BLaER1 (cell line): ENCODE measurements around the gene RAPGEF4.

Source experiments
- H3K27ac ChIP-seq: shearing (Covaris generic); formaldehyde crosslinking; 2 replicates; pipeline ENCODE4 v1.8.1; 2022
- H3K27me3 ChIP-seq: shearing (Covaris generic); formaldehyde crosslinking; 2 replicates; pipeline ENCODE4 v1.8.1; 2022
- H3K36me3 ChIP-seq: shearing (Covaris generic); formaldehyde crosslinking; 2 replicates; pipeline ENCODE4 v1.8.1; 2022
- H3K4me1 ChIP-seq: shearing (Covaris generic); formaldehyde crosslinking; 2 replicates; pipeline ENCODE4 v1.8.1; 2022
- H3K4me2 ChIP-seq: shearing (Covaris generic); formaldehyde crosslinking; 2 replicates; pipeline ENCODE4 v1.8.1; 2022
- H3K4me3 ChIP-seq: shearing (Covaris generic); formaldehyde crosslinking; 2 replicates; pipeline ENCODE4 v1.8.1; 2022
- H3K9ac ChIP-seq: shearing (Covaris generic); formaldehyde crosslinking; 2 replicates; pipeline ENCODE4 v1.8.1; 2022
- H3K9me3 ChIP-seq: shearing (Covaris generic); formaldehyde crosslinking; 2 replicates; pipeline ENCODE4 v1.8.1; 2022
- H4K20me1 ChIP-seq: shearing (Covaris generic); formaldehyde crosslinking; 2 replicates; pipeline ENCODE4 v1.8.1; 2022
- Cebpa-rat ChIP-seq: shearing (Covaris generic); IDR thresholded peaks from 2 replicates; pipeline ENCODE4 v1.8.1; 2022

Gene RAPGEF4

DNA sequence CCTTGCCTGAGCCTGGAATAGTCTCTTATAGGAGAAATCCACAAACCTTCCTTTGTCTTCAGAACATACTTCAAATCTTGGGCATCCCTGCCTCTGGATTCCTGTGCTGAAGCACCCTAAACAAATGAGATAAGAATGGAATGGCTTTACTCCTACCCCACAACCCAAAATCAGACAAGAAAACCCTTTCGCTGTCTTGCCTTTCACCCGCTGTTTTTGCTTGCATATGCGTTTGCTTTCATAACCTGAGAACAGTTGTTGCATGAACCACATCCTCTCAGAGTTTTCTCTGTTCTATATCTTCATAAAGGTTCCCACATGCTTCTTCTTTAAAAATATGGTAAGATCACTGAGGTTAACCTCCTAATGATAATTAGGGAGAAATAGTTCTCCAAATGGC lies 207.9 kb downstream of the RAPGEF4 start:
- Histone ChIP-seq H3K9ac (no peak overlapping the region), H3K4me1 (no peaks in the 10 kb centered on the region), H3K4me3 (no peak overlapping the region), H3K4me2 (no peak overlapping the region), H3K27me3 (no peaks in the 10 kb centered on the region), H3K9me3 (peaks cover 12% of the 10 kb centered on the region), H3K36me3 (no peaks in the 10 kb centered on the region), H4K20me1 (no peaks in the 10 kb centered on the region), H3K27ac (no peak overlapping the region)
- no peak for TF ChIP-seq Cebpa-rat

- H3K27ac ChIP-seq = no peak overlapping the region
- H3K4me3 ChIP-seq = no peak overlapping the region
- no peak overlapping the region for H3K9ac ChIP-seq
- H3K4me2 ChIP-seq = no peak overlapping the region
- no peaks in the 10 kb centered on the region for H3K27me3 ChIP-seq
- H3K9me3 ChIP-seq = peaks cover 10% of the 10 kb centered on the region
- H3K4me1 ChIP-seq = no peaks in the 10 kb centered on the region
- no peaks in the 10 kb centered on the region for H3K36me3 ChIP-seq
- no peak for TF ChIP-seq Cebpa-rat
- no peaks in the 10 kb centered on the region for H4K20me1 ChIP-seq
These were observed 208.6 kb downstream of the RAPGEF4 start for GRCh38 chr2:172944022-172944793.

DNA sequence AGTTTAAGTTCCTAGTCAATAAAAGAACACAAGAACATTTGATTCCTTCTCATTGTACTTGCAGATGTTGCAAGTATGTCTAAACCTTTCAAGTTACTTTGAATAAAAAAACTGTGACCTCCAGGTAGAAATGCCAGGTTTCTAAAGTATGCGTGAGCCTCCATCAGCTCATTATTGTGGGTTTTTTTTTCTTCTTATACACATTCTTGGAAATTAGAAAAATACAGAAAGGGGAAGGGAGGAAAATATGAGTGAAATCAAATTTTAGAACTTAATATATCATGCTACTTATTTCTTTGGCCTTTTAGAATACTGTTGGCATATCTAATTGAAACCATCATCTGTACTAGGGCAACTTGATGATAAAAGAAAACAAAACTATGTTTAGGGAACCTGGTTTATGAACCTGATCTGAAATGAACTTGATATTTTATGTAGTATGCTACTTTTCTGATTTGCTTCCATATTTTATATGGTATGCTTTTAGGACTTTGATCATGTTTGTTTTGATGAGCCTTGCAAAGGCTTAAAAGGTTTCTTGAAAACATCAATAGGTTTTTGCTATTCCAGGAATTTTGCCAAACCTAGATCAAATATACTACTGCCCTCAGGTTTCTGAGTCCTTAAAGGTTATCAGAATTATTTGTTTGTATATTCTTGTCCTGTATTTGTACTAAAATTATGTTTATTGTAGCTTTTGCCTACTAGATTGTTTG lies 209.3 kb downstream of the RAPGEF4 start:
- H3K27ac ChIP-seq = no peak overlapping the region
- no peak overlapping the region for H3K4me2 ChIP-seq
- H3K27me3 ChIP-seq = no peaks in the 10 kb centered on the region
- H3K9ac ChIP-seq = no peak overlapping the region
- H3K9me3 ChIP-seq = peaks cover 9% of the 10 kb centered on the region
- H3K36me3 ChIP-seq = no peaks in the 10 kb centered on the region
- H3K4me3 ChIP-seq = no peak overlapping the region
- H4K20me1 ChIP-seq = no peaks in the 10 kb centered on the region
- no peaks in the 10 kb centered on the region for H3K4me1 ChIP-seq
- TF ChIP-seq Cebpa-rat = no peak

DNA sequence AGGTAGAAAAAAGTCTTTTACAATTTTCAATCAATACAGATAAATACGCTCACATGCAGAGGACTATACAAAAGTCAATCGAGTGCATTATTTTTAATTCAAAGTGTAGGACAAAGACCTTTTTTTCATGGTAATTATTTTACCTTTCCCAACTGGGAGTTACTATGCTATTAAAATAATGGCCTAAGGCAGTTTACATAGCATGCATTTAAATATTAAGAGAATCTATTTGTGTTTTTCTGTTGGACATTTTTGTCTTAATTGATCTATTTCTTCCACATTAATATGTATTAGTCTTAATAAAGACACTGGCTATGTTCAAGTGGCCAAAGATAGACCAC lies 209.8 kb downstream of the RAPGEF4 start:
- TF ChIP-seq Cebpa-rat = no peak
- Histone ChIP-seq H3K4me1 (no peaks in the 10 kb centered on the region), H3K4me2 (no peak overlapping the region), H3K27me3 (no peaks in the 10 kb centered on the region), H3K27ac (no peak overlapping the region), H3K9ac (no peak overlapping the region), H3K36me3 (no peaks in the 10 kb centered on the region), H4K20me1 (no peaks in the 10 kb centered on the region), H3K9me3 (peaks cover 4% of the 10 kb centered on the region), H3K4me3 (no peak overlapping the region)

DNA sequence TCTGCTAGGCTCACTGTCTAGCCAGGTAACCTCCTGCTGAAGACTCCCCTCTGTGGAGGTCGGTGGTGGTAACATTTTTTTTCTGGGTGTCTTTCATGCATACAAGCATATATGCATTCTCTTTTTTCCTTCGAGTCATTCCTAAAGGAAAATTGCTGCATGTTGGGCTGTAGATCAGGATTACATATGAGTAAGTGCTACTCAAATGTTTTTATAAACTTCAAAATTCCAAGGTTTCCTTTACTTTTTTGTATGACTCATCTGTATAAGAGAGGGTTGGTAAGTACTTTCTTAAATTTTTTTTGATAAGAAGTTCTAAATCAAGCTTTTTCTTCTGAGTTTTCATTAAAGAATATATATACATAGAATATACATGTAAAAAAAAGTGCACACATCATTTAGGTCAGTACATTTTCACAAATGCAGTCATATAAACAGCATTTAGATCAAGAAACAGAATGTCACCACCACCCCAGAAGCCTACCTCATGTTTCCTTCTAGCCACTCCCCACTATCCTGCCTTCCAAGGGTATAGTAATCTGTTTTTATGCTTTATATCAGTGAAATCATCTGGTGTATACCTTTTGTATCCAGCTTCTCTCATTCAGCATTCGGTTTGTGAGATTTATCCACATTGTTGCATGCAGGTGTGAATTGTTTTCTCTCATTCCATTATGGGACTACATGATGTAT lies 212.0 kb downstream of the RAPGEF4 start:
- no peak for TF ChIP-seq Cebpa-rat
- H3K4me3 ChIP-seq = no peak overlapping the region
- no peak overlapping the region for H3K27ac ChIP-seq
- H3K36me3 ChIP-seq = no peaks in the 10 kb centered on the region
- peaks cover 3% of the 10 kb centered on the region; the same call in 1 of the 2 replicates for H3K9me3 ChIP-seq
- H3K27me3 ChIP-seq = no peaks in the 10 kb centered on the region
- H3K4me1 ChIP-seq = no peaks in the 10 kb centered on the region
- H3K4me2 ChIP-seq = no peak overlapping the region
- H3K9ac ChIP-seq = no peak overlapping the region
- no peaks in the 10 kb centered on the region for H4K20me1 ChIP-seq

DNA sequence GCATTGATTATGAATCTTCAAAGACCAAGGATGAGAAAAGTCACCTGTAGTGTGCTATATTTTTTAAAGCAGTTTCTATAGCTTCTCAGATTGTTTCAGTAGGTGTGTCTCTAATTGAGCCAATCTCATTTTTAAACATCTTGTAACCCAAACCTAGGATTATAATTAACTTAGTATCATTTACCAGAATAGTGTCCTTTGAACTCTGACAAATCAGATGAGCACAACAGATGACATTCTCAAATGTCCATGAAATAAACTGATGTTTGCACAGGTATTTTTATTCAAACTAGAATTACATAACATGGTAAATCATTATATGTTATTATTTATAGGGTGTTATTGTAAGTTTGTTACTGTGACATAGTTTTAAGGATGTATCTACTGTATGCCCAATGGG lies 213.9 kb downstream of the RAPGEF4 start:
- Histone ChIP-seq H3K4me2 (no peak overlapping the region), H3K27ac (no peak overlapping the region), H3K36me3 (no peaks in the 10 kb centered on the region), H3K4me3 (no peak overlapping the region), H3K9me3 (peaks cover 3% of the 10 kb centered on the region; the same call in 1 of the 2 replicates), H4K20me1 (no peaks in the 10 kb centered on the region), H3K4me1 (peaks cover 8% of the 10 kb centered on the region; the same call in 1 of the 2 replicates), H3K27me3 (no peaks in the 10 kb centered on the region), H3K9ac (no peak overlapping the region)
- no peak for TF ChIP-seq Cebpa-rat

- H3K36me3 ChIP-seq = no peaks in the 10 kb centered on the region
- H3K9me3 ChIP-seq = peaks cover 3% of the 10 kb centered on the region; the same call in 1 of the 2 replicates
- no peak overlapping the region for H3K4me3 ChIP-seq
- no peaks in the 10 kb centered on the region for H4K20me1 ChIP-seq
- H3K4me1 ChIP-seq = peaks cover 8% of the 10 kb centered on the region; the same call in 1 of the 2 replicates
- no peak overlapping the region for H3K4me2 ChIP-seq
- H3K27ac ChIP-seq = no peak overlapping the region
- H3K9ac ChIP-seq = no peak overlapping the region
- no peaks in the 10 kb centered on the region for H3K27me3 ChIP-seq
- no peak for TF ChIP-seq Cebpa-rat
These were observed 214.9 kb downstream of the RAPGEF4 start for GRCh38 chr2:172950565-172950964.

DNA sequence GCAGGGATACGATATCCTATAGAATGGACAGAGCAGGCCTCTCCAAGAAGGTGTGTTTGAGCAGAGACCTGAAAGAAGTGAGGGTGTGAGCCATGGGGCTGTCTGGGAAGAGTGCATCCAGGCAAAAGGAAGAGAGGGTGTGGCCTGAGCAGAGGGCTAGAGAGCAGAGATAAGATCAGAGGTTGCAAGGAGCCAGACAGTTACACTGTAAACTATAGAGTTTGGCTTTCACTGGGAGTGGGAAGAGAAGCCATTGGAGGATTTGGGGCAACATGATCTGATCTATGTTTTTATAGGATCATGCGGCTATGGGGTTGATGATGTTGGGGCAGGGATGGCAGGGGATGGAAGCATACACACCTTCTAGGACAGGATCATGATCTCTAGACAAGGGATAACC lies 215.9 kb downstream of the RAPGEF4 start:
- no peak overlapping the region for H3K4me2 ChIP-seq
- no peaks in the 10 kb centered on the region for H3K27me3 ChIP-seq
- H3K27ac ChIP-seq = no peak overlapping the region
- H4K20me1 ChIP-seq = no peaks in the 10 kb centered on the region
- H3K9me3 ChIP-seq = peaks cover 3% of the 10 kb centered on the region; the same call in 1 of the 2 replicates
- no peaks in the 10 kb centered on the region for H3K36me3 ChIP-seq
- H3K9ac ChIP-seq = no peak overlapping the region
- no peak overlapping the region for H3K4me3 ChIP-seq
- H3K4me1 ChIP-seq = peaks cover 8% of the 10 kb centered on the region; the same call in 1 of the 2 replicates
- TF ChIP-seq Cebpa-rat = no peak

DNA sequence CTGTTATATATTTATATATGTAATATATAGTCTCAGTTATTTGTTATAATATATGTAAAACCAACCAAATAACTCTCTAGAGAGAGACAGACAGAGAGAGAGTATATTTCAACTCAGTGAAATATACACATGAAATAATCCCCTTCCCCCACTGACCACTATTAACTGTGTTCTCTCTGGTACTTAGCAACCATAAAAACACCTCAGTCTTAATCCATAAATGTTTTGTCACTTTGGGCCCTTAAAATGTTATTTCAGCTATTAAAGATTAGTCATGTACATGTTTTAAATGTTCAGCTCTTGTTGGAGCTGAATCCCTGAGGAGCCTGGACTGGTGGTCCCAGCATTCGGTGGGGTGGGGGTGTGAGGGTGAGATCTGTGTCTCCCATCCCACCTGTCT lies 217.8 kb downstream of the RAPGEF4 start:
- peaks cover 3% of the 10 kb centered on the region; the same call in 1 of the 2 replicates for H3K9me3 ChIP-seq
- no peak overlapping the region for H3K27ac ChIP-seq
- H3K36me3 ChIP-seq = no peaks in the 10 kb centered on the region
- H4K20me1 ChIP-seq = no peaks in the 10 kb centered on the region
- peaks cover 8% of the 10 kb centered on the region; the same call in 1 of the 2 replicates for H3K4me1 ChIP-seq
- no peak overlapping the region for H3K4me3 ChIP-seq
- H3K27me3 ChIP-seq = no peaks in the 10 kb centered on the region
- no peak for TF ChIP-seq Cebpa-rat
- no peak overlapping the region for H3K4me2 ChIP-seq
- H3K9ac ChIP-seq = no peak overlapping the region
